Measurements from ENCODE around the gene ITGB6. TPM values are rescaled to one million over a fixed set of nuclear protein-coding genes. Genes with fewer than 3 reads are reported as not detected.

Gene ITGB6
- total RNA-seq, 1 experiment from 2014 or later: 7.2 TPM

GRCh38 chr2:160063271-160063670 lies 136.8 kb downstream of the ITGB6 start:
- CTCF ChIA-PET: no interaction called here
- BruUV-seq (replicated peaks): no TSS peak
- H3K4me1 ChIP-seq (ENCODE audit: insufficient read depth, low read length): peaks cover 7% of the 10 kb centered on the region; the same call in 1 of the 2 replicates

GRCh38 chr2:160062292-160063005 lies 137.6 kb downstream of the ITGB6 start, which contains the start of gene PLA2R1:
Gene PLA2R1 (minus strand): TSS chr2:160062615. CDS start chr2:160062403, 212 bp downstream.
- H3K79me2 ChIP-seq (ENCODE audit: low read length): no peaks in the 10 kb centered on the region
- peak within 1 kb of the TSS; percentile 40 for H3K9ac ChIP-seq (ENCODE audit: low read length)
- no peaks in the 10 kb centered on the region for H3K9me3 ChIP-seq (ENCODE audit: low read length)
- peak; percentile 60 for DNase-seq
- no peak within 1 kb of the TSS for H3K27ac ChIP-seq (ENCODE audit: low read length)
- no peaks in the 10 kb centered on the region for H3K36me3 ChIP-seq (ENCODE audit: low read depth, low read length)
- H3K27me3 ChIP-seq (ENCODE audit: low read length): no peaks in the 10 kb centered on the region
- no peaks in the 10 kb centered on the region for H3F3A ChIP-seq (ENCODE audit: low read length, unreplicated experiment)
- H2AFZ ChIP-seq (ENCODE audit: low read length): peak within 1 kb of the TSS; percentile 98
- intact Hi-C loops (cut with micrococcal nuclease): no loop called here
- peaks cover 7% of the 10 kb centered on the region; the same call in 1 of the 2 replicates for H3K4me1 ChIP-seq (ENCODE audit: insufficient read depth, low read length)
- TSS peak; percentile 70 for BruUV-seq (replicated peaks)
- CTCF ChIA-PET: no interaction called here
- peak within 1 kb of the TSS; percentile 92 for H3K4me2 ChIP-seq (ENCODE audit: low read length)
- TF ChIP-seq EZH2phosphoT487 (IDR thresholded peaks at IDR 0.05; ENCODE audit: borderline replicate concordance, low read length) (no peak), EZH2 (IDR thresholded peaks at IDR 0.05; ENCODE audit: low read length, unreplicated experiment) (no peak)
- TF ChIP-seq, protein P1, sequence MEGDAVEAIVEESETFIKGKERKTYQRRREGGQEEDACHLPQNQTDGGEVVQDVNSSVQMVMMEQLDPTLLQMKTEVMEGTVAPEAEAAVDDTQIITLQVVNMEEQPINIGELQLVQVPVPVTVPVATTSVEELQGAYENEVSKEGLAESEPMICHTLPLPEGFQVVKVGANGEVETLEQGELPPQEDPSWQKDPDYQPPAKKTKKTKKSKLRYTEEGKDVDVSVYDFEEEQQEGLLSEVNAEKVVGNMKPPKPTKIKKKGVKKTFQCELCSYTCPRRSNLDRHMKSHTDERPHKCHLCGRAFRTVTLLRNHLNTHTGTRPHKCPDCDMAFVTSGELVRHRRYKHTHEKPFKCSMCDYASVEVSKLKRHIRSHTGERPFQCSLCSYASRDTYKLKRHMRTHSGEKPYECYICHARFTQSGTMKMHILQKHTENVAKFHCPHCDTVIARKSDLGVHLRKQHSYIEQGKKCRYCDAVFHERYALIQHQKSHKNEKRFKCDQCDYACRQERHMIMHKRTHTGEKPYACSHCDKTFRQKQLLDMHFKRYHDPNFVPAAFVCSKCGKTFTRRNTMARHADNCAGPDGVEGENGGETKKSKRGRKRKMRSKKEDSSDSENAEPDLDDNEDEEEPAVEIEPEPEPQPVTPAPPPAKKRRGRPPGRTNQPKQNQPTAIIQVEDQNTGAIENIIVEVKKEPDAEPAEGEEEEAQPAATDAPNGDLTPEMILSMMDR (conservative IDR thresholded peaks at IDR 0.05; ENCODE audit: low read depth, low read length): no peak
- H3K9me2 ChIP-seq (replicated peaks; ENCODE audit: low read length): no peaks in the 10 kb centered on the region
- ATAC-seq: peak; percentile 78
- POLR2A ChIA-PET (ENCODE audit: unreplicated experiment): no interaction called here
- peak within 1 kb of the TSS; percentile 75 for H3K4me3 ChIP-seq (ENCODE audit: low read length)
- no peaks in the 10 kb centered on the region for H4K20me1 ChIP-seq (ENCODE audit: low read length)

More at GRCh38 chr2:160063271-160063670, 136.8 kb downstream of the ITGB6 start:
- no peak for DNase-seq
- H4K20me1 ChIP-seq (ENCODE audit: low read length): no peaks in the 10 kb centered on the region
- H2AFZ ChIP-seq (ENCODE audit: low read length): peak overlapping the region; percentile 98
- 0 out of 2 replicates have a peak, but pooled peaks have one; percentile 9 for ATAC-seq
- no peak overlapping the region for H3K27ac ChIP-seq (ENCODE audit: low read length)
- H3K9me2 ChIP-seq (replicated peaks; ENCODE audit: low read length): no peaks in the 10 kb centered on the region
- no peaks in the 10 kb centered on the region for H3K36me3 ChIP-seq (ENCODE audit: low read depth, low read length)
- peak overlapping the region; percentile 92 for H3K4me2 ChIP-seq (ENCODE audit: low read length)
- TF ChIP-seq EZH2phosphoT487 (IDR thresholded peaks at IDR 0.05; ENCODE audit: borderline replicate concordance, low read length) (no peak), EZH2 (IDR thresholded peaks at IDR 0.05; ENCODE audit: low read length, unreplicated experiment) (no peak)
- TF ChIP-seq, protein P1 (conservative IDR thresholded peaks at IDR 0.05; ENCODE audit: low read depth, low read length): no peak
- no peaks in the 10 kb centered on the region for H3K9me3 ChIP-seq (ENCODE audit: low read length)
- no peaks in the 10 kb centered on the region for H3K79me2 ChIP-seq (ENCODE audit: low read length)
- no peak overlapping the region for H3K9ac ChIP-seq (ENCODE audit: low read length)
- POLR2A ChIA-PET (ENCODE audit: unreplicated experiment): no interaction called here
- intact Hi-C loops (cut with micrococcal nuclease): no loop called here
- no peaks in the 10 kb centered on the region for H3K27me3 ChIP-seq (ENCODE audit: low read length)
- peak overlapping the region; percentile 75; the same call in 1 of the 2 replicates for H3K4me3 ChIP-seq (ENCODE audit: low read length)
- no peaks in the 10 kb centered on the region for H3F3A ChIP-seq (ENCODE audit: low read length, unreplicated experiment)

DNA sequence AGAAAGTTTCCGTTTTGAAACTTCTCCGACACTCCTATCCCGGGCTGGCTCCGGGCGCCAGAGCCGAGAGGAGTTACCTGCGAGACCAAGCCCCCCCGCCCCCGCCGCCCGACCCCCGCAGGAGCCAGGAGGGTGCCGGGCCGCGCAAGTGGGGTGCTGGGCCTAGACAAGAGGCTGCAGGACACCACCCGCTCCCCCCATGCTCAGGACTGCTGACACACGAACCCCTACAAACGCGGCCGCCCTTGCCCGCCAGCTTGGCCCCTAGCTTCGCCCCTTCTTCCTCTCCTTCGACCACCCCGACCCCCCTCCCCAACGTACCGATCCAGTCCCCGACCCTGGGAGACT lies 138.2 kb downstream of the ITGB6 start:
- Histone ChIP-seq H3K9me2 (replicated peaks; ENCODE audit: low read length) (no peaks in the 10 kb centered on the region), H3K27ac (ENCODE audit: low read length) (no peak overlapping the region), H3K4me2 (ENCODE audit: low read length) (peak overlapping the region; percentile 92), H4K20me1 (ENCODE audit: low read length) (no peaks in the 10 kb centered on the region), H3K27me3 (ENCODE audit: low read length) (no peaks in the 10 kb centered on the region), H3K4me3 (ENCODE audit: low read length) (peak overlapping the region; percentile 75), H3K9me3 (ENCODE audit: low read length) (no peaks in the 10 kb centered on the region), H3K79me2 (ENCODE audit: low read length) (no peaks in the 10 kb centered on the region), H3K36me3 (ENCODE audit: low read depth, low read length) (no peaks in the 10 kb centered on the region), H2AFZ (ENCODE audit: low read length) (peak overlapping the region; percentile 98), H3K9ac (ENCODE audit: low read length) (peak overlapping the region; percentile 40), H3F3A (ENCODE audit: low read length, unreplicated experiment) (no peaks in the 10 kb centered on the region), H3K4me1 (ENCODE audit: insufficient read depth, low read length) (peaks cover 7% of the 10 kb centered on the region; the same call in 1 of the 2 replicates)
- DNase-seq (no peak), ATAC-seq (peak; percentile 13)
- no TSS peak for BruUV-seq (replicated peaks)
- POLR2A ChIA-PET (ENCODE audit: unreplicated experiment): no interaction called here
- CTCF ChIA-PET: no interaction called here
- intact Hi-C loops (cut with micrococcal nuclease): no loop called here
- TF ChIP-seq, protein P1 (conservative IDR thresholded peaks at IDR 0.05; ENCODE audit: low read depth, low read length): no peak
- TF ChIP-seq EZH2 (IDR thresholded peaks at IDR 0.05; ENCODE audit: low read length, unreplicated experiment) (no peak), EZH2phosphoT487 (IDR thresholded peaks at IDR 0.05; ENCODE audit: borderline replicate concordance, low read length) (no peak)
